Mucosa of descending colon (tissue), 3 donors: ENCODE results near the gene ABCB8. TPM values are rescaled to one million over a fixed set of nuclear protein-coding genes. Genes with fewer than 3 reads are reported as not detected.
A peak's percentile ranks its signal among the peaks of the same experiment; 100 is the strongest.

Source experiments
- ATAC-seq: fragments of 200-7000 bp; cut with Tn5 transposase; one replicate; pipeline ENCODE4 v1.9.1; 2020; ENCODE audit warnings: mild to moderate bottlenecking, moderate library complexity
- DNase-seq, 3 donors: peaks; one replicate each; pipeline ENCODE4 v3.0.0-alpha.2; 2020
- H3K36me3 ChIP-seq: fragments of 200-600 bp; one replicate; pipeline ENCODE4 v1.8.0; 2021; ENCODE audit warnings: low read depth, mild to moderate bottlenecking
- H3K4me1 ChIP-seq: fragments of 200-600 bp; one replicate; pipeline ENCODE4 v1.8.0; 2021; ENCODE audit warnings: low read depth, mild to moderate bottlenecking
- H3K4me3 ChIP-seq: fragments of 200-600 bp; one replicate; pipeline ENCODE4 v1.8.0; 2021; ENCODE audit warnings: mild to moderate bottlenecking
- H3K9me3 ChIP-seq: fragments of 200-600 bp; one replicate; pipeline ENCODE4 v1.8.0; 2021; ENCODE audit warnings: mild to moderate bottlenecking
- CTCF ChIP-seq: fragments of 200-600 bp; IDR thresholded peaks from one replicate; pipeline ENCODE4 v1.8.0; 2022; ENCODE audit warnings: antibody characterized with exemption, mild to moderate bottlenecking
- intact Hi-C, 2 donors: fragments of 100-400 bp; cut with DNase I in 1 of 2; cut with micrococcal nuclease in 1 of 2; formaldehyde crosslinking; loops; one replicate each; pipeline versions ENCODE4 v1.11.0 to v1.11.1; 2022; cut with DNase I, micrococcal nuclease
- total RNA-seq, 3 donors: library from RNA; stranded (reverse); fragmentation: NEBNext Ultra II Directional in 2 of 3; extraction: Animal tissue kit (Norgen Biotek cat#: 25700) in 2 of 3; gene quantifications; one replicate each; pipeline versions ENCODE4 v1.2.1 to v1.2.4, GENCODE V29; 2021 to 2023
- donor health status: DM: no; HTN: no; CAD: no; lungs with moderate emphysema.
- donor health status: DM: no; HTN: no; CAD: no.
- donor health status: DM: no; HTN: yes; CAD: no.

The ABCB8 gene
- total RNA-seq, 3 donors from 2014 or later = 40.1 to 44.9 (median 41.8) TPM

- intact Hi-C loops = no loop called here
- Histone ChIP-seq H3K4me1 (no peaks in the 10 kb centered on the region), H3K36me3 (no peaks in the 10 kb centered on the region), H3K4me3 (no peak overlapping the region), H3K9me3 (no peaks in the 10 kb centered on the region)
- ATAC-seq (no peak), DNase-seq (no peak)
- TF ChIP-seq CTCF = no peak
Observed at GRCh38 chr7:150999001-150999400, 29.2 kb upstream of the ABCB8 start.

GRCh38 chr7:150999497-151000230, 28.6 kb upstream of the ABCB8 start:
- no peaks in the 10 kb centered on the region for H3K4me1 ChIP-seq
- DNase-seq = no peak
- H3K9me3 ChIP-seq = no peaks in the 10 kb centered on the region
- ATAC-seq = no peak
- intact Hi-C loops = no loop called here
- H3K36me3 ChIP-seq = no peaks in the 10 kb centered on the region
- TF ChIP-seq CTCF = no peak
- H3K4me3 ChIP-seq = no peak overlapping the region

GRCh38 chr7:151000897-151001495, 27.3 kb upstream of the ABCB8 start:
- intact Hi-C loops = no loop called here
- no peak for TF ChIP-seq CTCF
- DNase-seq (no peak), ATAC-seq (no peak)
- H3K9me3 ChIP-seq = no peaks in the 10 kb centered on the region
- H3K4me1 ChIP-seq = no peaks in the 10 kb centered on the region
- H3K4me3 ChIP-seq = no peak overlapping the region
- no peaks in the 10 kb centered on the region for H3K36me3 ChIP-seq

GRCh38 chr7:151001546-151001945, 26.7 kb upstream of the ABCB8 start:
- no peaks in the 10 kb centered on the region for H3K36me3 ChIP-seq
- TF ChIP-seq CTCF = no peak
- no peak for DNase-seq
- no peaks in the 10 kb centered on the region for H3K4me1 ChIP-seq
- H3K9me3 ChIP-seq = no peaks in the 10 kb centered on the region
- intact Hi-C loops = no loop called here
- ATAC-seq = no peak
- H3K4me3 ChIP-seq = no peak overlapping the region

DNA sequence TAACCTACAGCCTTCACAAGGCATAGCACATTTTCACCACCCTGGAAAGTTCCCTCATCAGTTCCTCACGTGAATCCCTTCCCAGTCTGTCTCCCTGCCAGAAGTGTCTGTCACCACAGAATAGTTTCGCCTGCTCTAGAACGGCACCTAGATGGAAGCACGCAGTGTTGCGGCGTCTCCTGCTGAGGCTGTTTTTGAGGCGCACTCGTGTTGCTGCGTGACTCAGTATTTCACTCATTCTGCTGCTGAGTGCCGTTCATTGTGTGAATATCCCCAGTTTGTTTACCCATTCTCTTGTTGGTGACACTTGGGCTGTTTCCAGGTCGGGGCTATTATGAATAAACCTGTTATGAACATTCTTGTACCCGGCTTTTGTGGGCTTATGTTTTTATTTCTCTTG, 24.7 kb upstream of the ABCB8 start:
- peak in 1 of 3 donors; percentile 26 for DNase-seq
- Histone ChIP-seq H3K9me3 (no peaks in the 10 kb centered on the region), H3K4me1 (no peaks in the 10 kb centered on the region), H3K36me3 (no peaks in the 10 kb centered on the region), H3K4me3 (no peak overlapping the region)
- ATAC-seq = peak; percentile 42
- intact Hi-C loops = no loop called here
- TF ChIP-seq CTCF = no peak
